GM12878 (cell line): ENCODE measurements around the gene DUSP12. TPM values are rescaled to one million over a fixed set of nuclear protein-coding genes. Genes with fewer than 3 reads are reported as not detected.
A peak's percentile ranks its signal among the peaks of the same experiment; 100 is the strongest.

Source experiments
- ATAC-seq: fragments of 200-7000 bp; cut with Tn5 transposase; 3 replicates; pipeline ENCODE4 v1.9.1; 2020; ENCODE audit warnings: mild to moderate bottlenecking, moderate library complexity
- BruUV-seq: library from RNA; stranded (reverse); fragments of 400-500 nt; replicated peaks from 2 replicates; lab custom pipeline; 2021; lab: Mats Ljungman, UMichigan
- CTCF ChIA-PET: fragments of 300-600 bp; sonication (Branson Sonifier 250); formaldehyde crosslinking; extraction: SDS; loops from one replicate; lab custom pipeline; 2021; ENCODE audit warnings: inconsistent platforms; lab: Yijun Ruan, JAX
- POLR2A ChIA-PET: fragments of 350-600 bp; formaldehyde crosslinking; extraction: SDS; loops from one replicate; lab custom pipeline; 2021; ENCODE audit warnings: inconsistent platforms; lab: Charles Lee
- RAD21 ChIA-PET: fragments of 300-600 bp; sonication (Branson Sonifier 250); formaldehyde crosslinking; loops from one replicate; lab custom pipeline; 2023; ENCODE audit warnings: antibody characterized with exemption; ENCODE audit not compliant: unreplicated experiment; lab: Charles Lee
- SMC1A ChIA-PET: fragments of 300-600 bp; sonication (Branson Sonifier 250); formaldehyde crosslinking; loops from one replicate; lab custom pipeline; 2023; ENCODE audit not compliant: unreplicated experiment, uncharacterized antibody; lab: Charles Lee
- DNase-seq: peaks from one replicate; pipeline ENCODE4 v3.0.0-alpha.2; 2011; ENCODE audit warnings: low read depth, low spot score
- FAIRE-seq: peaks from 3 replicates; lab custom pipeline; 2011; peaks lifted over from hg19 to GRCh38; lab: Jason Lieb, UNC
- H2AFZ ChIP-seq: 2 replicates; pipeline ENCODE4 v1.6.0; 2011; ENCODE audit warnings: low read depth, low read length, control low read depth; ENCODE audit not compliant: control insufficient read depth
- H3K27ac ChIP-seq: 2 replicates; pipeline ENCODE4 v1.5.1; 2011; ENCODE audit warnings: control low read depth; ENCODE audit not compliant: control insufficient read depth, insufficient read depth
- H3K27me3 ChIP-seq, 2 experiments: replicated peaks in 1 of 2; 2 replicates each; pipeline versions ENCODE4 v1.6.0 to v1.6.1; 2011; ENCODE audit warnings: low read length in 1 of 2; ENCODE audit not compliant: control insufficient read depth in 2 of 2, insufficient read depth in 2 of 2
- H3K36me3 ChIP-seq, 2 experiments: 2 replicates each; pipeline ENCODE4 v1.5.1; 2011; ENCODE audit warnings: low read length in 1 of 2; ENCODE audit not compliant: control insufficient read depth in 2 of 2, insufficient read depth in 2 of 2
- H3K4me1 ChIP-seq: 2 replicates; pipeline ENCODE4 v1.6.1; 2011; ENCODE audit warnings: mild to moderate bottlenecking, low read length, moderate library complexity, mixed read lengths; ENCODE audit not compliant: control insufficient read depth, insufficient read depth
- H3K4me2 ChIP-seq: 2 replicates; pipeline ENCODE4 v1.6.0; 2011; ENCODE audit warnings: control low read depth; ENCODE audit not compliant: control insufficient read depth, insufficient read depth
- H3K4me3 ChIP-seq: fragments of 200-600 bp; sonication (generic); 2 replicates; pipeline ENCODE4 v1.5.1; 2016
- H3K79me2 ChIP-seq: 2 replicates; pipeline ENCODE4 v1.6.0; 2011; ENCODE audit warnings: low read length; ENCODE audit not compliant: control insufficient read depth, insufficient read depth
- H3K9ac ChIP-seq: 2 replicates; pipeline ENCODE4 v1.8.0; 2011; ENCODE audit warnings: low read length, control low read depth, mixed read lengths; ENCODE audit not compliant: control insufficient read depth, insufficient read depth
- H3K9me3 ChIP-seq: replicated peaks from 3 replicates; pipeline ENCODE4 v1.5.1; 2011; ENCODE audit warnings: mild to moderate bottlenecking, low read length; ENCODE audit not compliant: control insufficient read depth, insufficient read depth
- H4K20me1 ChIP-seq: 2 replicates; pipeline ENCODE4 v1.6.0; 2011; ENCODE audit not compliant: control insufficient read depth, insufficient read depth
- CREM ChIP-seq: IDR thresholded peaks from 2 replicates; pipeline ENCODE4 v1.6.1; 2014; ENCODE audit warnings: antibody characterized with exemption, low read depth
- HDGF ChIP-seq: fragments of 450-650 bp; IDR thresholded peaks from 2 replicates; pipeline ENCODE4 v1.6.1; 2016; ENCODE audit warnings: antibody characterized with exemption
- KLF5 ChIP-seq: fragments of 450-650 bp; IDR thresholded peaks from 2 replicates; pipeline ENCODE4 v1.6.1; 2014; ENCODE audit warnings: mild to moderate bottlenecking; ENCODE audit not compliant: partially characterized antibody
- NR2C1 ChIP-seq: fragments of 450-650 bp; IDR thresholded peaks from 2 replicates; pipeline ENCODE4 v1.6.1; 2017; ENCODE audit warnings: antibody characterized with exemption, mild to moderate bottlenecking, moderate library complexity
- POLR2AphosphoS5 ChIP-seq: IDR thresholded peaks from 2 replicates; pipeline ENCODE4 v1.6.1; 2011; ENCODE audit warnings: mild to moderate bottlenecking, low read length, inconsistent platforms
- RB1 ChIP-seq: fragments of 450-650 bp; formaldehyde crosslinking; IDR thresholded peaks from 2 replicates; pipeline ENCODE4 v1.6.1; 2017; ENCODE audit warnings: mild to moderate bottlenecking, borderline replicate concordance
- RCOR1 ChIP-seq: conservative IDR thresholded peaks from 2 replicates; pipeline ENCODE4 v1.6.1; 2012; ENCODE audit warnings: low read depth, low read length, improper control_type of control experiment
- SIN3A ChIP-seq: IDR thresholded peaks from 2 replicates; pipeline ENCODE4 v1.6.1; 2012; ENCODE audit warnings: low read depth, low read length, improper control_type of control experiment
- SKIL ChIP-seq: fragments of 450-650 bp; IDR thresholded peaks from 2 replicates; pipeline ENCODE4 v1.6.1; 2017; ENCODE audit warnings: mild to moderate bottlenecking, low read depth, inconsistent platforms; ENCODE audit not compliant: poor library complexity, severe bottlenecking
- SP1 ChIP-seq: IDR thresholded peaks from one replicate; pipeline ENCODE4 v1.6.1; 2011; ENCODE audit warnings: low read depth, low read length
- SREBF2 ChIP-seq: IDR thresholded peaks from 2 replicates; pipeline ENCODE4 v1.6.1; 2012; ENCODE audit warnings: mild to moderate bottlenecking, low read length
- TBL1XR1 ChIP-seq: IDR thresholded peaks from 2 replicates; pipeline ENCODE4 v1.6.1; 2012; ENCODE audit warnings: low read depth, low read length, improper control_type of control experiment
- YBX1 ChIP-seq: fragments of 450-650 bp; IDR thresholded peaks from 2 replicates; pipeline ENCODE4 v1.6.1; 2016; ENCODE audit warnings: antibody characterized with exemption
- WGBS: methylation state at CpG from one replicate; pipeline ENCODE4 v1.1.6; 2016; ENCODE audit warnings: low lambda C conversion rate; ENCODE audit not compliant: insufficient replicate concordance, insufficient coverage; ENCODE audit errors: missing lambda C conversion rate; 5-methylcytosine and 5-hydroxymethylcytosine counted together
- in situ Hi-C: fragments of 300-500 bp; cut with MboI; formaldehyde crosslinking; loops from 9 replicates; pipeline ENCODE4 v1.14.3; 2018; ENCODE audit warnings: mixed read lengths
- intact Hi-C: fragments of 100-400 bp; cut with micrococcal nuclease; formaldehyde crosslinking; loops from one replicate; pipeline ENCODE4 v1.14.2; 2022; ENCODE audit not compliant: unreplicated experiment
- polyA plus RNA-seq, 11 experiments: library from polyadenylated mRNA; depleted of rRNA in 4 of 11; unstranded in 6 of 11; stranded (reverse) in 5 of 11; fragments of >200 nt; fragmentation: Nextera tagmentation in 4 of 11; fragmentation: Illumina TruSeq in 1 of 11; extraction: Ambion mirVana in 4 of 11; extraction: Trizol in 1 of 11; gene quantifications; 1 replicate in 1 of 11; 2 replicates in 10 of 11; pipeline versions ENCODE4 v1.2.1 to v1.2.3, GENCODE V29; 2011 to 2016; ENCODE audit warnings: inconsistent platforms in 2 of 11, missing spikeins in 2 of 11, low read depth in 1 of 11
- total RNA-seq, 4 experiments: library from RNA; depleted of rRNA in 3 of 4; stranded (reverse); fragments of >200 nt in 3 of 4; fragmentation: Illumina TruSeq in 1 of 4; extraction: Trizol in 1 of 4; gene quantifications; 2 replicates each; pipeline versions ENCODE4 v1.2.1 to v1.2.3, GENCODE V29; 2013 to 2021
- TF ChIP-seq, protein P1 (sequence below): fragments of 150-350 bp; IDR thresholded peaks from 2 replicates; pipeline ENCODE4 v1.6.1; 2016; ENCODE audit warnings: low read depth, low read length
- TF ChIP-seq, protein P2 (sequence below): fragments of 150-350 bp; IDR thresholded peaks from 2 replicates; pipeline ENCODE4 v1.6.1; 2014; ENCODE audit warnings: mild to moderate bottlenecking, low read depth, low read length

The DUSP12 gene
- total and polyA plus RNA-seq, 10 of the 15 experiments (the other 5 are each of a cell fraction or from before 2014, with no cell fraction given), result 7.0 to 51.5 (median 35.4) TPM

DNA sequence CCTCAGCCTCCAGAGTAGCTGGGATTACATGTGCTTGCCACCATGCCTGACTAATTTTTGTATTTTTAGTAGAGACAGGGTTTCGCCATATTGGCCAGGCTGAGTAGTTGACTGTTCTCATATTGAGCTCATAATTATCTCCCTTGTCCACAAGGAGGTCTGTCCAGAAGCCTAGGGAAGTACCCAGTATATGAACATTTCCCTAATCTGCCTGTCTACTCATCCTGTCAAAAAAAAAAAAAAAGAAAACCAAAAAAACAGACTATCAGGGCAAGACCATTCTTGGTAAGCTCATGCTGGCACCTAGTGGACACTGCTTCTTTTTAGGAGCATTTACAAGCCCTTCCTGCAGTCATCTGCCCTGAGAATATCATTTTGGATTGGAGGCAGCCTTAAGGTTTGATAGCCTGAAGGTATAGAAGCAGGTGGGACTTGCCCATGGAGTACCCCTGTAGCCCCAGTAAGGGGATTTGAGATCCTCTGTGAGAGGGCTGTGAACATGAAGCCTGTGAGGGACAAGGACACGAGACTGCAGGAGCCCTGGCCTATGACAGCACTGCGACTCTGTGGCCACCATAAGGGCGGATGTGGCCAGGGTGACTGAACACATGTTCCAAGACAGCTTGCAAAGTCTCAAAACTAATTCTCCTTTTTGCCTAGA is 10.8 kb upstream of the DUSP12 start:
- POLR2A ChIA-PET, result interaction anchor here (0.6 to 5.0 kb wide), 8 partner anchors 8 to 322 kb away, joined by 3 to 34 read pairs (median 4); partner anchors contain the start of genes DUSP12 and FCRLA
- intact Hi-C loops, result loop anchor here (1.0 to 5.0 kb wide), 3 partner anchors 32 to 171 kb away; partner anchors contain the start of gene FCRLA
- peak overlapping the region; percentile 83 for H3K27ac ChIP-seq
- TF ChIP-seq SIN3A (no peak), KLF5 (peak; percentile 37), HDGF (no peak; the same call in 1 of the 2 replicates), CREM (no peak), YBX1 (no peak), SKIL (peak; percentile 50), NR2C1 (no peak), TBL1XR1 (no peak), SP1 (no peak), RB1 (peak; percentile 19; the same call in 1 of the 2 replicates), RCOR1 (0 out of 2 replicates have a peak, but pooled peaks have one; percentile 45), SREBF2 (no peak), POLR2AphosphoS5 (peak; percentile 54; the same call in 1 of the 2 replicates)
- TF ChIP-seq, protein P1, sequence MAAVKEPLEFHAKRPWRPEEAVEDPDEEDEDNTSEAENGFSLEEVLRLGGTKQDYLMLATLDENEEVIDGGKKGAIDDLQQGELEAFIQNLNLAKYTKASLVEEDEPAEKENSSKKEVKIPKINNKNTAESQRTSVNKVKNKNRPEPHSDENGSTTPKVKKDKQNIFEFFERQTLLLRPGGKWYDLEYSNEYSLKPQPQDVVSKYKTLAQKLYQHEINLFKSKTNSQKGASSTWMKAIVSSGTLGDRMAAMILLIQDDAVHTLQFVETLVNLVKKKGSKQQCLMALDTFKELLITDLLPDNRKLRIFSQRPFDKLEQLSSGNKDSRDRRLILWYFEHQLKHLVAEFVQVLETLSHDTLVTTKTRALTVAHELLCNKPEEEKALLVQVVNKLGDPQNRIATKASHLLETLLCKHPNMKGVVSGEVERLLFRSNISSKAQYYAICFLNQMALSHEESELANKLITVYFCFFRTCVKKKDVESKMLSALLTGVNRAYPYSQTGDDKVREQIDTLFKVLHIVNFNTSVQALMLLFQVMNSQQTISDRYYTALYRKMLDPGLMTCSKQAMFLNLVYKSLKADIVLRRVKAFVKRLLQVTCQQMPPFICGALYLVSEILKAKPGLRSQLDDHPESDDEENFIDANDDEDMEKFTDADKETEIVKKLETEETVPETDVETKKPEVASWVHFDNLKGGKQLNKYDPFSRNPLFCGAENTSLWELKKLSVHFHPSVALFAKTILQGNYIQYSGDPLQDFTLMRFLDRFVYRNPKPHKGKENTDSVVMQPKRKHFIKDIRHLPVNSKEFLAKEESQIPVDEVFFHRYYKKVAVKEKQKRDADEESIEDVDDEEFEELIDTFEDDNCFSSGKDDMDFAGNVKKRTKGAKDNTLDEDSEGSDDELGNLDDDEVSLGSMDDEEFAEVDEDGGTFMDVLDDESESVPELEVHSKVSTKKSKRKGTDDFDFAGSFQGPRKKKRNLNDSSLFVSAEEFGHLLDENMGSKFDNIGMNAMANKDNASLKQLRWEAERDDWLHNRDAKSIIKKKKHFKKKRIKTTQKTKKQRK, result no peak
- TF ChIP-seq, protein P2, sequence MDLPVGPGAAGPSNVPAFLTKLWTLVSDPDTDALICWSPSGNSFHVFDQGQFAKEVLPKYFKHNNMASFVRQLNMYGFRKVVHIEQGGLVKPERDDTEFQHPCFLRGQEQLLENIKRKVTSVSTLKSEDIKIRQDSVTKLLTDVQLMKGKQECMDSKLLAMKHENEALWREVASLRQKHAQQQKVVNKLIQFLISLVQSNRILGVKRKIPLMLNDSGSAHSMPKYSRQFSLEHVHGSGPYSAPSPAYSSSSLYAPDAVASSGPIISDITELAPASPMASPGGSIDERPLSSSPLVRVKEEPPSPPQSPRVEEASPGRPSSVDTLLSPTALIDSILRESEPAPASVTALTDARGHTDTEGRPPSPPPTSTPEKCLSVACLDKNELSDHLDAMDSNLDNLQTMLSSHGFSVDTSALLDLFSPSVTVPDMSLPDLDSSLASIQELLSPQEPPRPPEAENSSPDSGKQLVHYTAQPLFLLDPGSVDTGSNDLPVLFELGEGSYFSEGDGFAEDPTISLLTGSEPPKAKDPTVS, result no peak

More for the DNA sequence above, 10.8 kb upstream of the DUSP12 start:
- no peaks in the 10 kb centered on the region for H4K20me1 ChIP-seq
- DNase-seq (peak; percentile 93), FAIRE-seq (peak; percentile 80), ATAC-seq (peak; percentile 89)
- H3K4me3 ChIP-seq, result no peak overlapping the region
- SMC1A ChIA-PET, result interaction anchor here (0.7 to 9.7 kb wide), 34 partner anchors 9 to 546 kb away, joined by 3 to 97 read pairs (median 5); partner anchors contain the start of genes DUSP12, FCGR2A, FCRLA and TOMM40L
- peak overlapping the region; percentile 17 for H3K9ac ChIP-seq
- peak overlapping the region; percentile 85 for H2AFZ ChIP-seq
- H3K36me3 ChIP-seq, result no peaks in the 10 kb centered on the region
- BruUV-seq, result no TSS peak
- CTCF ChIA-PET, result interaction anchor here (0.5 to 16.4 kb wide), 39 partner anchors 10 to 547 kb away, joined by 3 to 262 read pairs (median 4); partner anchors contain the start of genes DUSP12, FCRLA and TOMM40L
- WGBS, result 2% methylated on average over 4 of the region's 4 CpGs
- peaks cover 62% of the 10 kb centered on the region for H3K4me1 ChIP-seq
- H3K79me2 ChIP-seq, result no peaks in the 10 kb centered on the region
- RAD21 ChIA-PET, result interaction anchor here (0.5 to 6.4 kb wide), 31 partner anchors 10 to 573 kb away, joined by 3 to 85 read pairs (median 5); partner anchors contain the start of genes DUSP12, FCRLA, PPOX and TOMM40L
- no peaks in the 10 kb centered on the region for H3K9me3 ChIP-seq
- no peaks in the 10 kb centered on the region for H3K27me3 ChIP-seq
- H3K4me2 ChIP-seq, result peak overlapping the region; percentile 36
- in situ Hi-C loops, result loop anchor here (5.0 kb wide), 1 partner anchor 91 kb away; no protein-coding TSS in a partner anchor
